ENCODE results near the gene ERBB4. TPM values are rescaled to one million over a fixed set of nuclear protein-coding genes. Genes with fewer than 3 reads are reported as not detected.

The ERBB4 gene
- total RNA-seq, 2 experiments from 2014 or later = not detected

GRCh38 chr2:212406716-212407115 is 131.9 kb downstream of the ERBB4 start:
- H3K4me3 Mint-ChIP-seq = no peak overlapping the region
- H3K27me3 Mint-ChIP-seq = no peaks in the 10 kb centered on the region
- DNase-seq (no peak), ATAC-seq (ENCODE audit: poor library complexity) (no peak)
- no peaks in the 10 kb centered on the region for H3K27me3 ChIP-seq (ENCODE audit: control insufficient read depth in 1 of 2, insufficient read depth in 2 of 2, low read length in 2 of 2)
- no peaks in the 10 kb centered on the region for H3K9me3 Mint-ChIP-seq
- TF ChIP-seq, protein P1, sequence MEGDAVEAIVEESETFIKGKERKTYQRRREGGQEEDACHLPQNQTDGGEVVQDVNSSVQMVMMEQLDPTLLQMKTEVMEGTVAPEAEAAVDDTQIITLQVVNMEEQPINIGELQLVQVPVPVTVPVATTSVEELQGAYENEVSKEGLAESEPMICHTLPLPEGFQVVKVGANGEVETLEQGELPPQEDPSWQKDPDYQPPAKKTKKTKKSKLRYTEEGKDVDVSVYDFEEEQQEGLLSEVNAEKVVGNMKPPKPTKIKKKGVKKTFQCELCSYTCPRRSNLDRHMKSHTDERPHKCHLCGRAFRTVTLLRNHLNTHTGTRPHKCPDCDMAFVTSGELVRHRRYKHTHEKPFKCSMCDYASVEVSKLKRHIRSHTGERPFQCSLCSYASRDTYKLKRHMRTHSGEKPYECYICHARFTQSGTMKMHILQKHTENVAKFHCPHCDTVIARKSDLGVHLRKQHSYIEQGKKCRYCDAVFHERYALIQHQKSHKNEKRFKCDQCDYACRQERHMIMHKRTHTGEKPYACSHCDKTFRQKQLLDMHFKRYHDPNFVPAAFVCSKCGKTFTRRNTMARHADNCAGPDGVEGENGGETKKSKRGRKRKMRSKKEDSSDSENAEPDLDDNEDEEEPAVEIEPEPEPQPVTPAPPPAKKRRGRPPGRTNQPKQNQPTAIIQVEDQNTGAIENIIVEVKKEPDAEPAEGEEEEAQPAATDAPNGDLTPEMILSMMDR (IDR thresholded peaks at IDR 0.05) = no peak
- H3K4me1 ChIP-seq (ENCODE audit: insufficient read depth, low read length) = no peaks in the 10 kb centered on the region
- POLR2A ChIA-PET = no interaction called here
- no peak overlapping the region for H3K27ac Mint-ChIP-seq
- no peak overlapping the region for H3K27ac ChIP-seq (ENCODE audit: low read depth in 1 of 2, low read length in 2 of 2)
- H3K36me3 ChIP-seq (ENCODE audit: insufficient read depth, low read length) = no peaks in the 10 kb centered on the region
- intact Hi-C loops (cut with DNase I, micrococcal nuclease) = no loop called here
- H3K36me3 Mint-ChIP-seq (ENCODE audit: low read depth) = no peaks in the 10 kb centered on the region
- no peaks in the 10 kb centered on the region for H3K9me3 ChIP-seq (ENCODE audit: control insufficient read depth in 1 of 2, insufficient read depth in 1 of 2, low read length in 2 of 2)
- no peak overlapping the region for H3K4me3 ChIP-seq (ENCODE audit: low read length)
- H3K4me1 Mint-ChIP-seq (ENCODE audit: low read depth) = no peaks in the 10 kb centered on the region
- CTCF ChIA-PET = no interaction called here

GRCh38 chr2:212402316-212402715 is 136.3 kb downstream of the ERBB4 start:
- H3K27me3 ChIP-seq (ENCODE audit: control insufficient read depth in 1 of 2, insufficient read depth in 2 of 2, low read length in 2 of 2) = no peaks in the 10 kb centered on the region
- Mint-ChIP-seq H3K27ac (no peak overlapping the region), H3K36me3 (ENCODE audit: low read depth) (no peaks in the 10 kb centered on the region), H3K27me3 (no peaks in the 10 kb centered on the region), H3K4me3 (no peak overlapping the region), H3K4me1 (ENCODE audit: low read depth) (no peaks in the 10 kb centered on the region), H3K9me3 (peaks cover 2% of the 10 kb centered on the region)
- no peak for ATAC-seq (ENCODE audit: poor library complexity)
- POLR2A ChIA-PET = no interaction called here
- H3K4me3 ChIP-seq (ENCODE audit: low read length) = no peak overlapping the region
- H3K9me3 ChIP-seq (ENCODE audit: control insufficient read depth in 1 of 2, insufficient read depth in 1 of 2, low read length in 2 of 2) = no peaks in the 10 kb centered on the region
- CTCF ChIA-PET = no interaction called here
- H3K27ac ChIP-seq (ENCODE audit: low read depth in 1 of 2, low read length in 2 of 2) = no peak overlapping the region
- no peak for DNase-seq
- no peaks in the 10 kb centered on the region for H3K36me3 ChIP-seq (ENCODE audit: insufficient read depth, low read length)
- TF ChIP-seq, protein P1 (IDR thresholded peaks at IDR 0.05) = no peak
- intact Hi-C loops (cut with DNase I, micrococcal nuclease) = no loop called here
- H3K4me1 ChIP-seq (ENCODE audit: insufficient read depth, low read length) = no peaks in the 10 kb centered on the region

GRCh38 chr2:212398316-212398715 is 140.3 kb downstream of the ERBB4 start:
- Histone ChIP-seq H3K36me3 (ENCODE audit: insufficient read depth, low read length) (no peaks in the 10 kb centered on the region), H3K4me3 (ENCODE audit: low read length) (no peak overlapping the region), H3K9me3 (ENCODE audit: control insufficient read depth in 1 of 2, insufficient read depth in 1 of 2, low read length in 2 of 2) (no peaks in the 10 kb centered on the region), H3K27ac (ENCODE audit: low read depth in 1 of 2, low read length in 2 of 2) (no peak overlapping the region), H3K4me1 (ENCODE audit: insufficient read depth, low read length) (no peaks in the 10 kb centered on the region), H3K27me3 (ENCODE audit: control insufficient read depth in 1 of 2, insufficient read depth in 2 of 2, low read length in 2 of 2) (no peaks in the 10 kb centered on the region)
- H3K36me3 Mint-ChIP-seq (ENCODE audit: low read depth) = no peaks in the 10 kb centered on the region
- ChIA-PET CTCF (no interaction called here), POLR2A (no interaction called here)
- H3K27ac Mint-ChIP-seq = no peak overlapping the region
- peaks cover 2% of the 10 kb centered on the region for H3K9me3 Mint-ChIP-seq
- TF ChIP-seq, protein P1 (IDR thresholded peaks at IDR 0.05) = no peak
- ATAC-seq (ENCODE audit: poor library complexity) (no peak), DNase-seq (no peak)
- H3K27me3 Mint-ChIP-seq = no peaks in the 10 kb centered on the region
- intact Hi-C loops (cut with DNase I, micrococcal nuclease) = no loop called here
- no peaks in the 10 kb centered on the region for H3K4me1 Mint-ChIP-seq (ENCODE audit: low read depth)
- no peak overlapping the region for H3K4me3 Mint-ChIP-seq

Data from CD4-positive, alpha-beta T cell (primary cell).